HFF-Myc (cell line): ENCODE data around the gene TMC6.

Source experiments
- DNase-seq: peaks from one replicate; pipeline ENCODE4 v3.0.0-alpha.2; 2011; ENCODE audit warnings: low read depth; ENCODE audit errors: extremely low read depth
- H3K4me3 ChIP-seq: replicated peaks from 2 replicates; pipeline ENCODE4 v1.5.1; 2011; ENCODE audit warnings: low read depth, mild to moderate bottlenecking, control low read depth, low read length
- TF ChIP-seq, protein P1 (sequence below): IDR thresholded peaks from 2 replicates; pipeline ENCODE4 v1.5.1; 2012; ENCODE audit warnings: mild to moderate bottlenecking, low read depth, low read length, control low read depth; ENCODE audit errors: missing control alignments

The TMC6 gene

GRCh38 chr17:78107976-78108725, 20.4 kb downstream of the TMC6 start:
- TF ChIP-seq, protein P1, sequence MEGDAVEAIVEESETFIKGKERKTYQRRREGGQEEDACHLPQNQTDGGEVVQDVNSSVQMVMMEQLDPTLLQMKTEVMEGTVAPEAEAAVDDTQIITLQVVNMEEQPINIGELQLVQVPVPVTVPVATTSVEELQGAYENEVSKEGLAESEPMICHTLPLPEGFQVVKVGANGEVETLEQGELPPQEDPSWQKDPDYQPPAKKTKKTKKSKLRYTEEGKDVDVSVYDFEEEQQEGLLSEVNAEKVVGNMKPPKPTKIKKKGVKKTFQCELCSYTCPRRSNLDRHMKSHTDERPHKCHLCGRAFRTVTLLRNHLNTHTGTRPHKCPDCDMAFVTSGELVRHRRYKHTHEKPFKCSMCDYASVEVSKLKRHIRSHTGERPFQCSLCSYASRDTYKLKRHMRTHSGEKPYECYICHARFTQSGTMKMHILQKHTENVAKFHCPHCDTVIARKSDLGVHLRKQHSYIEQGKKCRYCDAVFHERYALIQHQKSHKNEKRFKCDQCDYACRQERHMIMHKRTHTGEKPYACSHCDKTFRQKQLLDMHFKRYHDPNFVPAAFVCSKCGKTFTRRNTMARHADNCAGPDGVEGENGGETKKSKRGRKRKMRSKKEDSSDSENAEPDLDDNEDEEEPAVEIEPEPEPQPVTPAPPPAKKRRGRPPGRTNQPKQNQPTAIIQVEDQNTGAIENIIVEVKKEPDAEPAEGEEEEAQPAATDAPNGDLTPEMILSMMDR: no peak
- no peak overlapping the region for H3K4me3 ChIP-seq
- no peak for DNase-seq

- TF ChIP-seq, protein P1: no peak
- no peak overlapping the region for H3K4me3 ChIP-seq
- no peak for DNase-seq
Measured at GRCh38 chr17:78107457-78107856, 21.1 kb downstream of the TMC6 start.

DNA sequence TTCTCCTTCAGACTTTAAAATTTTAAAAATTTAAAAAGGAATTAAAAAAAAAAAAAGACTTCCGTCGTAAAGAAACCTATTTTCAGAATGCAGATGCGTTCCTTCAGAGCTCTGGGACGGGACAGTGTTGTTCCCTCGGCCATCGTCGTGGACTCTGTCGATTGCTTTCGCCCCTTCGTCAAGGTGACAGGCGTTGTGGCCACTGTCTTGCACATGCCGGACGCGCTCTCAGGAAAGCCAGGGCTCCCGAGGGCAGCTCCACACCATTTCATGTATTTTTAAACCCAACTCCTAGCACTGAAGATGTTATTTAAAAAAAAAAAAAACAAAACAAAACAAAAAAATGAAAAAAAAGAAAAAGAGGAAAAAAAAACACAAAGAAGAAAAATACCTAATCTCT, 22.3 kb downstream of the TMC6 start:
- DNase-seq: no peak
- TF ChIP-seq, protein P1: no peak
- no peak overlapping the region for H3K4me3 ChIP-seq

DNA sequence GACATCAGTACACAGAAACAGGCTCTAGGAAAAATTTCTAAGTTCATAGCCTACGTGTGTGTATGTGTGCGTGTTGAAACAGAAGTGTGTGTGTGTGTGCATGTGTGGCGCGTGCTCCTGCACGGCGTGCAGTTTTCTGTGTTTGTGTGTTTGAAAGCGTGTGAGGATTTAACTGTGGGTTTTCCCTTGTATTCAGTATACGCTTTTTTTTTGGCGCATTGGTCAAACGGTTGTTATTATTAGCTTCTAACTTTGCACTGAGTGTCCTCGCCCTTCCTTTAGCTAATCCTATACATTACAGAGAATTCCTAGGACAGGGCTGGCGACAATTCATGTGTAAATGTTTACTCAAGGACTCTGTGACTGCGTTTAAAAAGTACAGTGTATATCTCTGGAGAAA, 23.0 kb downstream of the TMC6 start:
- H3K4me3 ChIP-seq: no peak overlapping the region
- DNase-seq: no peak
- TF ChIP-seq, protein P1: no peak

GRCh38 chr17:78105101-78105500, 23.5 kb downstream of the TMC6 start:
- TF ChIP-seq, protein P1: no peak
- H3K4me3 ChIP-seq: no peak overlapping the region
- no peak for DNase-seq

DNA sequence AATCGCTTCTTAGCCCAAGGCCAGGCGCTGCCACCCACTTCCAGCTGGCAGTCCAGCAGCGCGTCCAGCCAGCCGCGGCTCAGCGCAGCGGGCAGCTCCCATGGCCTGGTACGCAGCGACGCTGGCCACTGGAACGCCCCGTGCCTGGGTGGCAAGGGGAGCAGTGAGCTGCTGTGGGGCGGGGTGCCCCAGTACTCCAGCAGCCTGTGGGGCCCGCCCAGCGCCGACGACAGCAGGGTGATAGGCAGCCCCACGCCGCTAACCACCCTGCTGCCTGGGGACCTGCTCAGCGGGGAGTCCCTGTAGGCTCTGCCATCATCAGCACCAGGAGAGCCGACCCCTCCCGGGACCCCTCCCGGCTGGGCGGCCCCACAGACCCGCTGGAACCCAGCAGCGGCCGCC, 24.0 kb downstream of the TMC6 start:
- no peak overlapping the region for H3K4me3 ChIP-seq
- no peak for DNase-seq
- TF ChIP-seq, protein P1: no peak

DNA sequence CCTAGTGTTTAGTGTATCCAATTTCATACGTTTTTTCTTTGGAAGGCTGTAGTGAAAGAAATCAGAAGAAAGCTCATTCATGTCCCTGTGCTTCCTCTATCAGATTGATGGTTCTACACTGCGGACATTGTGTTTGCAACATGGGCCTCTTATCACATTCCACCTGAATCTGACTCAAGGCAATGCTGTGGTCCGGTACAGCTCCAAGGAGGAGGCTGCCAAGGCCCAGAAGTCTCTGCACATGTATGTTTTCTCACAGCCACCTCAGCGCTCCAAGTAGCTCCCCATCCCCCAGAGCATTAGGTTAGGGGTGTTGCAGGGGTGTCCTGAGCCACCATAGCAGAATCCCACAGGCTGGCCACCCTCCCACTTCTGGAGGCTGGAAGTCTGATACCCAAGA, 25.2 kb downstream of the TMC6 start:
- H3K4me3 ChIP-seq: no peak overlapping the region
- no peak for DNase-seq
- TF ChIP-seq, protein P1: no peak
